Activated CD4-positive, alpha-beta T cell treated with anti-CD3 and anti-CD28 coated beads for 36 hours (primary cell): ENCODE measurements around the gene SCN7A. TPM values are rescaled to one million over a fixed set of nuclear protein-coding genes. Genes with fewer than 3 reads are reported as not detected.

Source experiments
- ATAC-seq: fragments of 200-7000 bp; cut with Tn5 transposase; one replicate; pipeline ENCODE4 v1.10.0; 2021; ENCODE audit warnings: mild to moderate bottlenecking, moderate library complexity
- CTCF ChIA-PET: fragments of 350-600 bp; sonication (Branson Sonifier 250); formaldehyde crosslinking; loops from one replicate; lab custom pipeline; 2021; ENCODE audit warnings: antibody characterized with exemption; lab: Charles Lee
- POLR2A ChIA-PET: fragments of 350-600 bp; sonication (Branson Sonifier 250); formaldehyde crosslinking; loops from one replicate; lab custom pipeline; 2021; ENCODE audit warnings: antibody characterized with exemption, inconsistent platforms; lab: Charles Lee
- DNase-seq: peaks from one replicate; pipeline ENCODE4 v3.0.0-alpha.2; 2020
- H3K27ac Mint-ChIP-seq: one replicate; pipeline ENCODE4 v1.8.0; 2021; ENCODE audit warnings: mixed read lengths
- H3K27me3 Mint-ChIP-seq: one replicate; pipeline ENCODE4 v1.8.0; 2021; ENCODE audit warnings: mixed read lengths
- H3K36me3 Mint-ChIP-seq: one replicate; pipeline ENCODE4 v1.8.0; 2021; ENCODE audit warnings: low read depth, mixed read lengths
- H3K4me1 Mint-ChIP-seq: one replicate; pipeline ENCODE4 v1.8.0; 2021; ENCODE audit warnings: mixed read lengths
- H3K4me3 Mint-ChIP-seq: one replicate; pipeline ENCODE4 v1.8.0; 2021; ENCODE audit warnings: mild to moderate bottlenecking, moderate library complexity, mixed read lengths
- H3K9me3 Mint-ChIP-seq: one replicate; pipeline ENCODE4 v1.8.0; 2021; ENCODE audit warnings: low read depth, mixed read lengths
- intact Hi-C, 2 experiments: fragments of 100-400 bp; cut with DNase I in 1 of 2; cut with micrococcal nuclease in 1 of 2; formaldehyde crosslinking; loops; one replicate each; pipeline versions ENCODE4 v1.14.2 to v1.15.1; 2022 to 2024; cut with DNase I, micrococcal nuclease
- total RNA-seq, 2 experiments: library from RNA; stranded (reverse); gene quantifications; one replicate each; pipeline ENCODE4 v1.2.3, GENCODE V29; 2021

Gene SCN7A
- total RNA-seq, 2 experiments from 2014 or later = not detected

DNA sequence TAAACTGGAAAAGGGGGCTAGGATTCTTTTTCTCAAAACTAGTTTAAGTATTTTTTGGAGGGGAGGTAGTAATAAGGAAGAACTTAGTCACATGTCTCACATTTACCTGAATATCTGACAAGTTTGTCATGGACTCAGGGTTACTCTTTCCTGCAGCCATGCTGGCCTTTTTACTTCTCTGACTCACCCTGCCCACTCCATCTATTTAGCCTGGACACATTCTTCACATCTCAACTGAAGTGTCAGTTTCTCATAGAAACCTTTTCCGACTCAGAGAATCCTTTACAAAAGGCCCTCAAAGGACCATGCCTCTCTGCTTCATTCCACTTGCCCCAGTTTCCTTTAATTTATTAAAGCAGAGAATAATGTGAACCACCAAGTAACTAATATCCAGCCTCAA, 42.6 kb downstream of the SCN7A start:
- Mint-ChIP-seq H3K27me3 (peaks cover 3% of the 10 kb centered on the region), H3K4me1 (no peaks in the 10 kb centered on the region), H3K36me3 (no peaks in the 10 kb centered on the region), H3K27ac (no peak overlapping the region), H3K4me3 (no peak overlapping the region), H3K9me3 (peaks cover 2% of the 10 kb centered on the region)
- POLR2A ChIA-PET = no interaction called here
- CTCF ChIA-PET = no interaction called here
- intact Hi-C loops = no loop called here
- DNase-seq (no peak), ATAC-seq (no peak)

DNA sequence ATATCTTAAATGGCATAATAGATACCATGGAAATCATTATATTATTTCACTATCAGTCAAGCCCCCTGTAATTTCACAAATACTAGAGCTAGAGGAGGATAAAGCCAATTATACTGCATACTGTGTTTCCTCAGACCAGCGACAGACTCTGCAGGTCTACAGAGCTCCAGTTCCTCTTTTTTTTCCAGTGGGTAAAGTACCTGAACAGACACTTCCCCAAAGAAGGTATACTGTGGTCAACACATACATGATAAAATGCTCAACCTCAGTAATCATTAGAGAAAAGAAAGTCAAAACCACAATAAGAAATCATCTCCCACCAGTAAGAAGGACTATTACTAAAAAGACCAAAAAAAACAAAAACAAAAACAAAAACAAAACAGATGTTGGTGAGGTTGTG, 44.6 kb downstream of the SCN7A start:
- ChIA-PET CTCF (no interaction called here), POLR2A (interaction anchor here (0.7 kb wide), 1 partner anchor 17 kb away, joined by 3 read pairs; no protein-coding TSS in a partner anchor)
- ATAC-seq = no peak
- Mint-ChIP-seq H3K36me3 (no peaks in the 10 kb centered on the region), H3K4me1 (no peaks in the 10 kb centered on the region), H3K27me3 (peaks cover 3% of the 10 kb centered on the region), H3K4me3 (no peak overlapping the region), H3K27ac (no peak overlapping the region), H3K9me3 (peaks cover 2% of the 10 kb centered on the region)
- no peak for DNase-seq
- intact Hi-C loops = no loop called here

DNA sequence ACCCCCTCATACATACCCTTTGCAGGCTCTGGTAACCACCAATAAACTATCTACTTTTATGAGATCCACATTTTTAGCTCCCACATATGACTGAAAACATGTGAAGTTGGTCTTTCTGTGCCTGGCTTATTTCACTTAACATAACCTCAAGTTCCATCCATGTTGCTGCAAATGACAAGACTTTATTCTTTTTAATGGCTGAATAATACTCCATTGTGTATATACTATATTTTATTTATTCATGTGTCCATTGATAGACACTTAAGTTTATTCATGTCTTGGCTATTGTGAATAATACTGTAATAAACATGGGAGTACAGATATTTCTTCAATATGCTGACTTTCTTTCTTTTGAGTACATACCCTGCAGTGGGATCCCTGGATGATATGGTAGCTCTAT, 45.9 kb downstream of the SCN7A start:
- DNase-seq (no peak), ATAC-seq (no peak)
- peaks cover 2% of the 10 kb centered on the region for H3K9me3 Mint-ChIP-seq
- peaks cover 3% of the 10 kb centered on the region for H3K27me3 Mint-ChIP-seq
- no peaks in the 10 kb centered on the region for H3K36me3 Mint-ChIP-seq
- ChIA-PET CTCF (no interaction called here), POLR2A (no interaction called here)
- intact Hi-C loops = no loop called here
- no peaks in the 10 kb centered on the region for H3K4me1 Mint-ChIP-seq
- no peak overlapping the region for H3K27ac Mint-ChIP-seq
- no peak overlapping the region for H3K4me3 Mint-ChIP-seq

DNA sequence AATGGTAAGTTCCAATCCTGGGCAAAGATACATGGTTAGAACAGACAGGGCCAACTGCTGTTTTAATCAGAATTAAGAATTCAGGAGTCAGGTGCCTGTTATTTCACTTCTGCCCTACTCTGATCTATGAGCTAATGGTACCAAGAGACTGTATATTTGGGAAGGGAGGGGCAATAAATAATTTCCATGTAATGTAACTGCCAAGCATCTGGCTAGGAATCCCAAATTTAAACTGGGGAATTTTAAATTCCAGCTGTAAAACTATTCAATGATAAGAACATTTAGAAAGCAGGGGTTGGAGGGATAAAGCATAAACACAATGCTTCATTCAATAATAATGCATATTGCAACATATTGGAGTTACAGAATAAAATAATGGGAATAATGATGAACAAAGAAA, 49.7 kb downstream of the SCN7A start:
- ChIA-PET POLR2A (no interaction called here), CTCF (no interaction called here)
- no peak overlapping the region for H3K4me3 Mint-ChIP-seq
- no peaks in the 10 kb centered on the region for H3K4me1 Mint-ChIP-seq
- no peak for DNase-seq
- ATAC-seq = no peak
- H3K27me3 Mint-ChIP-seq = peaks cover 3% of the 10 kb centered on the region
- no peaks in the 10 kb centered on the region for H3K36me3 Mint-ChIP-seq
- intact Hi-C loops = no loop called here
- H3K9me3 Mint-ChIP-seq = peaks cover 2% of the 10 kb centered on the region
- H3K27ac Mint-ChIP-seq = no peak overlapping the region

DNA sequence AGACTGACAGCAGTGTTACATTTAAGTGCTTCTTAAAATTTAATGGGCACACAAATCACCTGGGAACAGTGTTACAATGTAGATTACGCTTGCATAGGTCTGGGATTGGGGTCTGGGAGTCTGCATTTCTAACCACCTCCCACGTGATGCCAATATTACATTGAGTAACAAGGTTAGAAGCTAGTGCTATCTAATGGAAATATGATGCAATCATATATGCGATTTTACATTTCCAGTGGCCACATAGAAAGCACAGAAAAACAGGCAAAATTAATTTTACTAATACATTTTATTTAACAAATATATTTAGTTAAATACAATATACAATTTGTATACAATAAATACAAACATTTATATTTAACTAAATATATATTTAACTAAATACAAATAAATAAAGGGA, 53.7 kb downstream of the SCN7A start:
- ATAC-seq = no peak
- DNase-seq = no peak
- Mint-ChIP-seq H3K36me3 (no peaks in the 10 kb centered on the region), H3K27me3 (no peaks in the 10 kb centered on the region), H3K27ac (no peak overlapping the region), H3K9me3 (no peaks in the 10 kb centered on the region), H3K4me1 (no peaks in the 10 kb centered on the region), H3K4me3 (no peak overlapping the region)
- ChIA-PET CTCF (no interaction called here), POLR2A (no interaction called here)
- intact Hi-C loops = no loop called here

DNA sequence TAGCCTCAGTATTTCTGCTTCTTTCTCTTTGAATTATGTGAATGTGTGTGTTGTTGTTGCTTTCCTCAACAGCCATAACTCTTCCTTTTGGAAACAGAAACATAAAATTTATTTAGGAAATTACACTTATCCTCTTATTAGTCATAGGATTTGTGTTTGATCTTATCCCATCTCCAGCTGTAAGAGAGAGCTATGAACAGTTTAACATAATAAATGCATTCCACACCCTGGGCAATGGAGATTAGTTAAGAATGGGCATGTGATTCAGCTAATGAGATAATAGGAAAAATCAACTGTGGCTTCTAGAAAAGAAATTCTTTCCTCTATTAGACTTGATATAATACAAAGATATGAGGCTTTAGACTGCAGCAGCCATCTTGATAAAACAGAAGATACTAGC, 55.0 kb downstream of the SCN7A start:
- no peak for ATAC-seq

DNA sequence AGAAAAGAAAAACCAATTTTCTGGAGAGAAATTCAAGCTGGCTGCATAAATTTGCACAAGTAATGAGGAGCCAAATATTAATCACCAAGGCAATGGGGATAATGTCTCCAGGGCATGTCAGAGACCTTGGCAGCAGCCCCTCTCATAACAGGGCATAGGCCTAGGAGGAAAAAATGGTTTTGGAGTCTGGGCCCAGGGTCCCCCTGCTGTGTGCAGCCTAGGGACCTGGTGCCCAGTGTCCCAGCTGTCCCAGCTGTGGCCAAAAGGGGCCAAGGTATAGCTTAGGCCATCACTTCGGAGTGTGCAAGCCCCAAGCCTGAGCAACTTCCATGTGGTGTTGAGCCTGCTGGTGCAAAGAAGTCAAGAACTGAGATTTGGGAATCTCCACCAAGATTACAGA, 57.1 kb downstream of the SCN7A start:
- no peak for DNase-seq
- CTCF ChIA-PET = interaction anchor here (0.6 kb wide), 2 partner anchors 24 to 102 kb away, joined by 3 to 6 read pairs; no protein-coding TSS in a partner anchor
- no peaks in the 10 kb centered on the region for H3K4me1 Mint-ChIP-seq
- H3K4me3 Mint-ChIP-seq = no peak overlapping the region
- H3K9me3 Mint-ChIP-seq = no peaks in the 10 kb centered on the region
- no peak for ATAC-seq
- POLR2A ChIA-PET = no interaction called here
- H3K36me3 Mint-ChIP-seq = no peaks in the 10 kb centered on the region
- intact Hi-C loops = no loop called here
- no peaks in the 10 kb centered on the region for H3K27me3 Mint-ChIP-seq
- H3K27ac Mint-ChIP-seq = no peak overlapping the region

More for the DNA sequence above, 55.0 kb downstream of the SCN7A start:
- no peaks in the 10 kb centered on the region for H3K36me3 Mint-ChIP-seq
- intact Hi-C loops = no loop called here
- no peaks in the 10 kb centered on the region for H3K9me3 Mint-ChIP-seq
- H3K4me1 Mint-ChIP-seq = no peaks in the 10 kb centered on the region
- H3K27ac Mint-ChIP-seq = no peak overlapping the region
- POLR2A ChIA-PET = no interaction called here
- DNase-seq = no peak
- no peaks in the 10 kb centered on the region for H3K27me3 Mint-ChIP-seq
- H3K4me3 Mint-ChIP-seq = no peak overlapping the region
- CTCF ChIA-PET = no interaction called here

DNA sequence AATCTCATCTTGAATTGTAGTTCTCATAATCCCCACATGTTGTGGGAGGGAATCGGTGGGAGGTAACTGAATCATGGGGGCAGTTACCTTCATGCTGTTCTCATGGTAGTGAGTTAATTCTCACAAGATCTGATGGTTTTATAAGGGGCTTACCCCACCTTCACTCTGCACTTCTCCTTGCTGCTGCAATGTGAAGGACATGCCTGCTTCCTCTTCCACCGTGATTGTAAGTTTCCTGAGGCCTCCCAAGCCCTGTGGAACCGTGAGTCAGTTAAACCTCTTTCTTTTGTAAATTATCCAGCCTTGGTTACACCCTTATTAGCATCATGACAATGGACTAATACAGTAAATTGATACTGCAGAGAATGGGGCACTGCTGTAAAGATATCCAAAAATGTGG, 57.9 kb downstream of the SCN7A start:
- Mint-ChIP-seq H3K4me3 (no peak overlapping the region), H3K27me3 (no peaks in the 10 kb centered on the region), H3K27ac (no peak overlapping the region), H3K9me3 (no peaks in the 10 kb centered on the region), H3K4me1 (no peaks in the 10 kb centered on the region), H3K36me3 (no peaks in the 10 kb centered on the region)
- DNase-seq (no peak), ATAC-seq (no peak)
- ChIA-PET CTCF (interaction anchor here (0.6 kb wide), 1 partner anchor 103 kb away, joined by 6 read pairs; no protein-coding TSS in a partner anchor), POLR2A (no interaction called here)
- intact Hi-C loops = no loop called here

DNA sequence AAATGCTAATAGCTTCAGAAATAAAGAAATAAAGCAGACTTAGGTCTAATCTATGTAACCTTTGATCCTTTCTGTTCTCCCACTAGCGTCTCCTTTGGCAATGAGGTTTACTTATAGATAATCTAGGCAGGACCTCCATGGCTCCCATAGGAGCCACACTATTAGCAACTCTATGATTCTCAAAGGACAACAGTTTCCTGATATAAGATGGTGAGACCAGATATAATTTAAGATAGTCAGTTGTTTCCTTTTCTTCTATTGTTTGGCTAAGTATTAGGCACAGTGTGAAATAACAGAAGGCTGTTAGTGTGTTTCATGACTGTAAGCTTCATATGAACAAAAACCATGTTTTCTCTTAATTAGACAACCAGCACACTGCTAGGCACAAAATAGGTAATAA, 59.6 kb downstream of the SCN7A start:
- no peaks in the 10 kb centered on the region for H3K36me3 Mint-ChIP-seq
- H3K27ac Mint-ChIP-seq = no peak overlapping the region
- no peak for ATAC-seq
- ChIA-PET POLR2A (no interaction called here), CTCF (no interaction called here)
- H3K9me3 Mint-ChIP-seq = no peaks in the 10 kb centered on the region
- DNase-seq = no peak
- no peaks in the 10 kb centered on the region for H3K4me1 Mint-ChIP-seq
- H3K4me3 Mint-ChIP-seq = no peak overlapping the region
- intact Hi-C loops = no loop called here
- H3K27me3 Mint-ChIP-seq = no peaks in the 10 kb centered on the region

DNA sequence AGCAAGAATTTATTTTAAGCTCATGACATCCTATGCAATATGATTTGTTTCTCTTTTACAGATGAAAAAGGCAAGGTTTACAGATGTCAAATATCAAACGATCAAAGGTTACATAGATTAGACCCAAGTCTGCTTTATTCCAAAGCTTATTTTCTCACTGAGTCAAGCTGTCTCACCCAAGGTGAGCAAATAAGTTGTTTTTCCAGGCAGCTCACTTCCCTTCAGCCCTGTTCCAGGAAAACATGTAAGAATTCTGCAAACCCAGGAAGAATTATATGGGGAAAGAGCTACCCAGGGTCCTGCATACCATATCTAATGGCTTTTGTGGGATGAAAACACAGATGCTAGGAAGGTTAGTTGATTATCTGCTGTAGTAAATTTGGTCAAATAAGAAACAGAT, 60.6 kb downstream of the SCN7A start:
- intact Hi-C loops = no loop called here
- DNase-seq (no peak), ATAC-seq (no peak)
- Mint-ChIP-seq H3K4me1 (no peaks in the 10 kb centered on the region), H3K36me3 (no peaks in the 10 kb centered on the region), H3K4me3 (no peak overlapping the region), H3K9me3 (no peaks in the 10 kb centered on the region), H3K27me3 (no peaks in the 10 kb centered on the region), H3K27ac (no peak overlapping the region)
- CTCF ChIA-PET = no interaction called here
- POLR2A ChIA-PET = no interaction called here

DNA sequence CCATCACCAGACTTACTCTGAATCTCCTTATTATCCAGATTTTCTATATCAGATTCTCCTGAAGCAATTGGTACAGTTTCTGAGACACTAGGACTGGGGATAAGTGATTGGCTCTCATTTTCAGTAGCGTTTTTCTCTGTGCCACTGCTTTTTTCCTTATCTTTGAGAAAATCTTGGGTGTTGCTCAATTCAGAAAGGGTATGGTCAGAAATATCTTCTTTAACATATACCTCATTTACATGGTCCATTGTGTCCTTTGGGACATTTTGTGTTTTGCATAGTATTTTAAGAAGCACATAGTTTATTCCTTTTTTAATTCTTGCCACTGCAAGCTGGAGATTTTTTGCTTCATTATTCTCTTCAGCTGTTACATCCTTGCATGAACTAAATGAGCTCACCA, 61.7 kb downstream of the SCN7A start:
- no peaks in the 10 kb centered on the region for H3K27me3 Mint-ChIP-seq
- H3K27ac Mint-ChIP-seq = no peak overlapping the region
- DNase-seq = no peak
- intact Hi-C loops = no loop called here
- no peaks in the 10 kb centered on the region for H3K9me3 Mint-ChIP-seq
- CTCF ChIA-PET = no interaction called here
- no peak for ATAC-seq
- no peak overlapping the region for H3K4me3 Mint-ChIP-seq
- H3K4me1 Mint-ChIP-seq = no peaks in the 10 kb centered on the region
- H3K36me3 Mint-ChIP-seq = no peaks in the 10 kb centered on the region
- POLR2A ChIA-PET = interaction anchor here (0.6 kb wide), 1 partner anchor 17 kb away, joined by 3 read pairs; no protein-coding TSS in a partner anchor

DNA sequence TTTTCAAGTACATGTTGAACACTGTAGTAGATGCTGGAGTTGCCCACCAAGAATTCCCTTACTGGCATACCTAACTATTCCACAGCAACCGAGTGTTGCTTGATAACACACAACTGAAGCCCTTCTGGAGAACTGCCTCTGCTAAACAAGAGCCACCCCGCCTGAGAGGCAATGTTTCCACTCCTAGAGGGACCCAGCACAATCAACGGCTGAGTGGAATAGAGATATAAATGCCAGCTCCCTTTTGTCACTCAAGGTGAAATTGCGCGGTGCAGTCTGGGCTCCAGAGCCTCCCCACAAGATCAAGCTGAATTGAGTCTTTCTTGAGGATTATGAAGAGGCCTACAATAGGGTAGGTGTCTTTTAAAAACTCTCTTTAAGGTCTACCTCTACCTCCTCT, 69.2 kb downstream of the SCN7A start:
- no peak overlapping the region for H3K27ac Mint-ChIP-seq
- H3K4me3 Mint-ChIP-seq = no peak overlapping the region
- H3K36me3 Mint-ChIP-seq = no peaks in the 10 kb centered on the region
- no peaks in the 10 kb centered on the region for H3K27me3 Mint-ChIP-seq
- no peaks in the 10 kb centered on the region for H3K4me1 Mint-ChIP-seq
- ATAC-seq = no peak
- CTCF ChIA-PET = no interaction called here
- no peaks in the 10 kb centered on the region for H3K9me3 Mint-ChIP-seq
- intact Hi-C loops = loop anchor here in 1 of 2 experiments (5.0 kb wide), 1 partner anchor 87 kb away; no protein-coding TSS in a partner anchor
- POLR2A ChIA-PET = no interaction called here
- no peak for DNase-seq

DNA sequence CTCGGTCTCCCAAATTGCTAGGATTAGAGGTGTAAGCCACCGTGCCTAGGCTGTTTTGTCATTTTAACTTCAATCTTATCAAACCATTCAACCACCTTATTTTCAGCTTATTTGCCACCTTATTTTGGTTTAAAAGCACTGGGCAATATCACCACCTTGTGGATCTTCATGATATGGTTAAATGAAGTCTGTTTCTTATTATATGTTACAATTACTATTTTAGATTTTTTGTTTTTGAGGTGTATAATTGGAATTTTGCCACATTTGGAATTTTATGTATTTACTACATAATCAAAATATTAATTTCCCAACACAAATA, 74.5 kb downstream of the SCN7A start:
- Mint-ChIP-seq H3K4me1 (no peaks in the 10 kb centered on the region), H3K36me3 (no peaks in the 10 kb centered on the region), H3K27me3 (no peaks in the 10 kb centered on the region), H3K4me3 (no peak overlapping the region), H3K9me3 (no peaks in the 10 kb centered on the region), H3K27ac (no peak overlapping the region)
- intact Hi-C loops = no loop called here
- ChIA-PET POLR2A (no interaction called here), CTCF (no interaction called here)
- DNase-seq (no peak), ATAC-seq (no peak)
